Activated CD8-positive, alpha-beta memory T cell treated with anti-CD3 and anti-CD28 coated beads, Interleukin-2, amount 10 ng/mL, durations not matched to agents 7 days and 5 days (primary cell): ENCODE data around the gene CYP26B1. TPM values are rescaled to one million over a fixed set of nuclear protein-coding genes. Genes with fewer than 3 reads are reported as not detected.

Experiments
- ATAC-seq: fragments of 150-1000 bp; cut with Tn5 transposase; one replicate; pipeline ENCODE4 v1.10.0; 2021; ENCODE audit warnings: moderate library complexity
- CTCF ChIA-PET: fragments of 350-600 bp; sonication (Branson Sonifier 250); formaldehyde crosslinking; loops from one replicate; lab custom pipeline; 2021; ENCODE audit warnings: antibody characterized with exemption; lab: Charles Lee
- DNase-seq: peaks from one replicate; pipeline ENCODE4 v3.0.0-alpha.2; 2020
- H3K27ac Mint-ChIP-seq: one replicate; pipeline ENCODE4 v1.8.0; 2021; ENCODE audit warnings: mild to moderate bottlenecking, mixed read lengths
- H3K27me3 Mint-ChIP-seq: one replicate; pipeline ENCODE4 v1.8.0; 2021; ENCODE audit warnings: mixed read lengths
- H3K36me3 Mint-ChIP-seq: one replicate; pipeline ENCODE4 v1.8.0; 2021; ENCODE audit warnings: mild to moderate bottlenecking, mixed read lengths
- H3K4me1 Mint-ChIP-seq: one replicate; pipeline ENCODE4 v1.8.0; 2021; ENCODE audit warnings: mixed read lengths
- H3K4me3 Mint-ChIP-seq: one replicate; pipeline ENCODE4 v1.8.0; 2021; ENCODE audit warnings: mild to moderate bottlenecking, moderate library complexity, mixed read lengths
- H3K9me3 Mint-ChIP-seq: one replicate; pipeline ENCODE4 v1.8.0; 2022; ENCODE audit warnings: low read depth, mixed read lengths
- total RNA-seq, 2 experiments: library from RNA; stranded (reverse); gene quantifications; one replicate each; pipeline ENCODE4 v1.2.3, GENCODE V29; 2021

Gene CYP26B1
- total RNA-seq, 2 experiments from 2014 or later: not detected

DNA sequence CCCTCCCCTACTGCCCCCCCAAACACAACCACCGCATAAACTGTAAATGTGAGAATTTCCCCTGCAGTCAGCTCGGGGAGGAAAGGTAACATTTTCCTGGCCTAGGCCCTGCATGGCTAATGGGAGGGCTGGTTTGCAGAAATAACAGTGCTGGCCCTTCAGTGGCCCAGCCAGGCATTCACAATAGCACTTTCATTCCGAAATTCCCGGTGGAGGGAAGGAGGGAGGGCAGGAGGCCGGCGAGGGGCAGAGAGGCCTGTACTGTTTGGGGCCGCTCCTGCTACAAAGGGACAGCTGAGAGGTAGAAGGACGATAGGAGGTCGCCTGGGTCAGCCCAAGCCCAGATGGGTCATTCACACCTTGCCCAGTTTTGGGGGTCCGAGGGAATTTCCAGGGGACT, 11.3 kb downstream of the CYP26B1 start:
- H3K27me3 Mint-ChIP-seq: peaks cover 1% of the 10 kb centered on the region
- H3K9me3 Mint-ChIP-seq: no peaks in the 10 kb centered on the region
- no peak overlapping the region for H3K27ac Mint-ChIP-seq
- no peaks in the 10 kb centered on the region for H3K36me3 Mint-ChIP-seq
- H3K4me1 Mint-ChIP-seq: peaks cover 2% of the 10 kb centered on the region
- ATAC-seq (no peak), DNase-seq (no peak)
- no peak overlapping the region for H3K4me3 Mint-ChIP-seq
- CTCF ChIA-PET: no interaction called here

DNA sequence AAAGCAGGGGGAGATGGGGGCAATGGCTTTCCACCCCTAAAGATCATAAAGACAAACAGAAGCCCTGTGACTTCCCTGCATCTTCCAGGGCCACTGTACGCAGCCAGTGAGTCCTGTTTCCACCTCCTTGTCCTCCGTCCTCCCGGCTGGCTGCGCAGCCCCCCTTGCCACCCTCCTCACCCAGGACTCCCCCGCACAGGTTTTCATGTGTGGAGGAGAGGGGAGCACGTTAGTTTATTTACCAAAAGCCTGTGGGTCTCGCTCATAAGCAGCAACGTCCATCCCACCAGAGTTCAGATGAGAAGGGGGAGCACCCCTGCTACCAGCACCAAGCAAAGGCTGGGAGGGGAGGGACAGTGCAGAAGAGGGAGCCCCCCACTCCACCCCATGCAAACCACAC, 11.7 kb downstream of the CYP26B1 start:
- Mint-ChIP-seq H3K27me3 (no peaks in the 10 kb centered on the region), H3K4me1 (peaks cover 2% of the 10 kb centered on the region), H3K27ac (no peak overlapping the region), H3K36me3 (no peaks in the 10 kb centered on the region), H3K9me3 (no peaks in the 10 kb centered on the region), H3K4me3 (no peak overlapping the region)
- DNase-seq: no peak
- no peak for ATAC-seq
- CTCF ChIA-PET: no interaction called here

DNA sequence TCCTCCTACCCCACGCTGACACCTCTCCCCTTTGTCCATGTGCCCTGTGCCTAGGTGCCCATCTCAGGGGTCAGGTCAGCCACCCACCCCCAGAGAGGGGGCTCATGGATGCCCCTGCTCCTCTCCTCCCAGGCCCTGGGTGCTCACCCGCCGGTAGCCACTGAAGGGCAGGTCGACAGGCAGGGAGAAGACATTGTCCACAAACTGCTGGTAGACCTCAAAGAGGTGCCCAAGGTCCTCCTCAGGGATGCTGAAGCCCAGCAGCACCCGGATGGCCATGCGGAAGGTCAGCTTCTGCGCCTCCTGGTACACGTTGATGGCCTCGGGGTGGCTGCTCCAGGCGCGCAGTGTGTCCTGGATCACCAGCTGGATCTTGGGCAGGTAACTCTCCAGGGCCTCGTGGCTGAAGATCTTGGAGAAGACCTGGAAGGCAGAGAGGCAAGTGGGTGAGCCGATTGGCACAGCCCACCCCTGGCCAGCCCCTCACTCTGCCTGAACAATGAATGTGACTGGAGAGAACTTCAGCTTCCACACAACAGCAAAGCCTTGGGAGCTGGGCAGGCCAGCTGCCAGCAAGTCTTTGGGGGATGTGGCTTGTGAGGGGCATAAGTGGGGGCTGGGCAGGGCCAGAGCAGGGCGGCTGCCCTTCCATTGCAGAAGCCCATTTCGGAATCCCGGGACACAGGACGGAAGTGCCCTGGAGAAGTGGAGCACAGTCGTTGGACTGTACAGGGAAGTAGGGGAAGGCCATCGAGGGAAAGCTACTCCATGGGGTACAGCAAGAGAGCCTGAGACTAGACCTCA, 12.5 kb downstream of the CYP26B1 start:
- peaks cover 2% of the 10 kb centered on the region for H3K4me1 Mint-ChIP-seq
- CTCF ChIA-PET: no interaction called here
- peaks cover 3% of the 10 kb centered on the region for H3K27me3 Mint-ChIP-seq
- ATAC-seq (no peak), DNase-seq (no peak)
- no peak overlapping the region for H3K4me3 Mint-ChIP-seq
- no peaks in the 10 kb centered on the region for H3K36me3 Mint-ChIP-seq
- no peak overlapping the region for H3K27ac Mint-ChIP-seq
- H3K9me3 Mint-ChIP-seq: no peaks in the 10 kb centered on the region

DNA sequence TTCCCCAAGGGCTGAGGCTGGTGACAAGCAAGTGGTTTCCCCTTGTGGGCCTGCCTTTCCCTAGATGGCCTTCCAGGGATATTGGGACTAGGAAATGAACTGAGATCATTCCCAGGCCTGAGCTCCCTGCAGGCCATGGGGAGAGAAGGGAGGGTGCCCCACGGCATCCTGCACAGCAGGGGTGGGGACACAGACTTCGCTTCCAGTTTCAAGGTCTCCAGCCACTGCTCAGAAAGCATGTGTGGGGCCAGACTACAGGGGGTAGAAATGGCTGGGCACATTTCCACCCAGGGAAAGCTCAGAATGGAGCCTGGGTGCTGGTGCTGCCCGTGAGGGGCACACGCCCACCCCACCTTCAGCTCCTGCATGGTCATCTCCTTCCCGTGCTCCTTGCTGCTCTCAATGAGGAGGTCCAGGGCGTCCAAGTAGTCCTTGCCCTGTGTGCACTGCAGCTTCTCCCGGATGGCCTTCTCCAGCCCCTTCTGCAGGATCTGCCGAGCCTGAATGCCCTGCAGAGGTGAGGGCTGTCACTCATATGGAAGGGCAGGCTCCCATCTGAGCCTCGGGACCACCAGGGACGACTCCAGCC, 13.2 kb downstream of the CYP26B1 start:
- peaks cover 3% of the 10 kb centered on the region for H3K27me3 Mint-ChIP-seq
- H3K4me3 Mint-ChIP-seq: no peak overlapping the region
- H3K36me3 Mint-ChIP-seq: no peaks in the 10 kb centered on the region
- H3K27ac Mint-ChIP-seq: no peak overlapping the region
- H3K9me3 Mint-ChIP-seq: no peaks in the 10 kb centered on the region
- ATAC-seq: no peak
- H3K4me1 Mint-ChIP-seq: peaks cover 2% of the 10 kb centered on the region
- CTCF ChIA-PET: no interaction called here
- no peak for DNase-seq

DNA sequence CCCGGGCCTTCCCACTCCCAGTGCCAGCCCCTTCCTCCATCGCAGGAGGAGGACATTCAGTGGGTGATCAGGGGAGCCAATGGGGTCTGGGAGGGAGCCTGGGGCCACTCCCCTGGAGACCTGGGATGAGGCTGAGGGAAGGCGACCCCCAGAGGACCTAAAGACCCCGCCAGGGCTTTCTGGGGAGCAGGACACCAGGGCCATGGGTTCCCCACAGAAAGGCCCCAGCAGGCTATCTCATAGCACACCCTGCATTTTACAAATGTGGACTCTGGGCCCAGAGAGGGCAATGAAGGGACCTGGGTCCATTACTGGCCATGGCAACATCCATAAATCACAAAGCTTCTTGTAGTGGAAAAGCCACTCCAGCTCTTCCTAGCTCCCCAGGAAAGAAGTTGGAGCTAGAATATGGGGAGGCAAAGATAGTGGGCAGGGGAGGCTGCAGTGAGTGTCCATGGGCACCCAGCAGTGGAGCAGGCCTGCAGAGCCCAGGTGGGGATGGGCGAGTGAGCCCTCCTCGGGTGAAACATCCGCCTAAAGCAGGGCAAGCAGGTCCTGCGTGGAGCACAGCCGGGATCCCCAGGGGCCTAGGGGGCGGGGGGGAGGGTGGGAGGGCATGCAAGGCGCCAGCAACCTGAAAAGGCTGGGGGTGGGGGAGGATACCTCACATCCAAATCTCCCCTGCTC, 13.8 kb downstream of the CYP26B1 start:
- DNase-seq (no peak), ATAC-seq (no peak)
- peaks cover 2% of the 10 kb centered on the region for H3K4me1 Mint-ChIP-seq
- H3K27me3 Mint-ChIP-seq: peaks cover 3% of the 10 kb centered on the region
- no peaks in the 10 kb centered on the region for H3K9me3 Mint-ChIP-seq
- H3K4me3 Mint-ChIP-seq: no peak overlapping the region
- no peaks in the 10 kb centered on the region for H3K36me3 Mint-ChIP-seq
- H3K27ac Mint-ChIP-seq: no peak overlapping the region
- CTCF ChIA-PET: interaction anchor here (1.1 kb wide), 1 partner anchor 16 kb away, joined by 3 read pairs; no protein-coding TSS in a partner anchor

DNA sequence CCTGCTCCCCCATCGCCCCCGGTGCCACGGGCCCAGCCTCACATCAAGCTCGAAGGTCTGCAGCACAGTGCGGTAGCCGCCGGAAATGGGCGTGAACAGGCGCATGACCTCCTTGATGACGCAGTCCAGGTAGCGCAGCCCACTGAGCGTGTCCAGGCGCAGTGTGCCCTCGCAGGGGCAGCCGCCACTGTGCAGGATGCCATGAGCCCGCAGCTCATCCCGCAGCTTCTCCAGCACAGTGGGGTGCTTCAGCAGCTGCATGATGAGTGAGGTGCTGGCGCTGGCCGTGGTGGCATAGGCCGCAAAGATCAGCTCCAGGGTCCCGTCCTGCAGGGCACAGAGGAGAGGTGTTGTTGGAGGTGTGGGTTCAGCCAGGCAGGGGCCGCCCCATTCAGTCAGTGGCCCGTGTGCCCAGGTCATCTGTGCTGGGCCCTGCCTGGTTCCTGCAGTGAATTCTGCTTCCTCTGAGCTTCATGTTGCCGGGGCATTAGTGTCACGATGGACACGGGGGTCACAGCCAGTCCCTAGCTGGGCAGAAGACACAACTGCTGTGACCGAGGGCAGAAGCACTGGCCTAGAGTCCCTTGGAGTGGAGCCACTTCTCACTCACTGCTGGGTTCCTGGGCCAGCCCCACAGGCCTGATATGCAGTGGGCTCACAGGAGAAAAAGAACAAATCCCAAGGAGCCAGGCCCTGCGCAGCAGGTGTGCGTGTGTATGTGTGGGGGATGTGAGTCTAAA, 14.5 kb downstream of the CYP26B1 start:
- no peak overlapping the region for H3K4me3 Mint-ChIP-seq
- DNase-seq (no peak), ATAC-seq (no peak)
- no peaks in the 10 kb centered on the region for H3K9me3 Mint-ChIP-seq
- CTCF ChIA-PET: interaction anchor here (1.1 kb wide), 1 partner anchor 17 kb away, joined by 3 read pairs; no protein-coding TSS in a partner anchor
- peaks cover 3% of the 10 kb centered on the region for H3K27me3 Mint-ChIP-seq
- peaks cover 2% of the 10 kb centered on the region for H3K4me1 Mint-ChIP-seq
- H3K27ac Mint-ChIP-seq: no peak overlapping the region
- no peaks in the 10 kb centered on the region for H3K36me3 Mint-ChIP-seq

DNA sequence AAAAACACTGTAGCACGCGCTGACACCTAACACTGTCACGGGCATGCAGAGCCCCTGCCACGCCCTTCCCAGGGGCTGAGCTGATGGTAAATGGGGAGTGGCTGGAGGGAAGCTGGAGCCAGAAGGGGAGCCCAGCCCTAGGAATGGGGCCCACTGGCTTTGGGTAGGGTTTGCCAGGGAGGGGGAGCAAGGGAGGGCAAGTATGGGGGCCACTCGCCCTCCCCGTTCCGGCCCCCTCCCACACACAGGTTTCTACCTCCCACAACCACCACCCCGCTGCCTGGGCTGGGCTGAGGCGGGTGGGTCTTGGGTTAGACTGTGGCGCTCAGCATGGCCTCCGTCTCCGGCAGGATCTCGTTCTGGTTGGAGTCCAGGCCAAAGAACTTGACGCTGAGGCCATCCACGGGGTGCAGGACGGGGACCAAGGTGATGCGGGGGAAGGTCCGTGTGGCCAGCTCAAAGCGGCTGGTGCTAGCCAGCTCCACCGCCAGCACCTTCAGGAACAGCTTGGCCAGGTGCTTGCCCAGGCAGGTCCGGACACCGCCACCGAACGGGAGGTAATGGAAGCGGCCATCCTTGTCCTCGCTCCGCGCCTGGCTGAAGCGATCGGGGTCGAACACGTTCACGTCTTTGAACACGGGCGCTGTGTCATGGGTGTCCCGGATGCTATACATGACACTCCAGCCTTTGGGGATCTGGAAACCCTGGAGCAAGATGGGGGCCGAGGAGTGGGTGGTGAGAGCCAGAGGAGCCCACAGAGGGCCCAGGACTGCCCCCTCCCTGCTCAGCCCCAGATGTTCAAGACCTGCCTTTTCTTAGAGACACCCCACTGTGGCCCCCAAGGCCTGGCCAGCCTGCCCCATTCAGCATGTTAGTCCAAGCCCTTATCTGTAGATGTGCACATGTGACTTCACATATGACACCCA, 15.5 kb downstream of the CYP26B1 start:
- Mint-ChIP-seq H3K27ac (no peak overlapping the region), H3K4me3 (no peak overlapping the region), H3K9me3 (no peaks in the 10 kb centered on the region), H3K36me3 (no peaks in the 10 kb centered on the region), H3K27me3 (peaks cover 3% of the 10 kb centered on the region), H3K4me1 (no peaks in the 10 kb centered on the region)
- ATAC-seq: no peak
- CTCF ChIA-PET: interaction anchor here (1.1 kb wide), 1 partner anchor 18 kb away, joined by 3 read pairs; no protein-coding TSS in a partner anchor
- DNase-seq: no peak

DNA sequence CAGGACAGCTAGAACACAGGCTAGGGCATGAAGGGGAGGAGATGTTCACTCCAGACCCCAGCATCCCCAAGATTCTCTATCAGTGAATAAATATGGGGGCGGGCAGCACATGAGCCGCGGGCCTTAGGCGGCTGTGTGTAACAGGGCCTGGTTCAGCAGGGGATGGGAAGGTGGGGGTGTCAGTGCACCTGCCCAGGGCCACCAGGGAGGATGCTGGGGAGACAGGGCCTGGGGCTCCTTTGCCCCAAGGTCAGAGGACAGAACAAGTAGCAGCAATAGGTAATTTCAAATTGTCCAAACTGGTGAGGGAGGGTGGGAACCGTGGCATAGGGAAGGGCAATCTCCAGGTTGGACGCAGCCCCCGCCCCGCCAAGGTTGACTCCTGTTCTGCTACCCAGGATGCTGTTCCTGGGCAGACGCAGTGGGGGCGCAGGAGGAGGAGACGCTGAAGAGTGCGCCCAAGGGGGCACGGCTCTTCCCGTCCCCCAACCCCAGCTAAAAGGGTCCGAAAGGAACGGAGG, 16.2 kb downstream of the CYP26B1 start:
- no peaks in the 10 kb centered on the region for H3K4me1 Mint-ChIP-seq
- CTCF ChIA-PET: no interaction called here
- H3K27ac Mint-ChIP-seq: no peak overlapping the region
- H3K36me3 Mint-ChIP-seq: no peaks in the 10 kb centered on the region
- H3K9me3 Mint-ChIP-seq: no peaks in the 10 kb centered on the region
- ATAC-seq (no peak), DNase-seq (no peak)
- H3K27me3 Mint-ChIP-seq: peaks cover 3% of the 10 kb centered on the region
- no peak overlapping the region for H3K4me3 Mint-ChIP-seq

DNA sequence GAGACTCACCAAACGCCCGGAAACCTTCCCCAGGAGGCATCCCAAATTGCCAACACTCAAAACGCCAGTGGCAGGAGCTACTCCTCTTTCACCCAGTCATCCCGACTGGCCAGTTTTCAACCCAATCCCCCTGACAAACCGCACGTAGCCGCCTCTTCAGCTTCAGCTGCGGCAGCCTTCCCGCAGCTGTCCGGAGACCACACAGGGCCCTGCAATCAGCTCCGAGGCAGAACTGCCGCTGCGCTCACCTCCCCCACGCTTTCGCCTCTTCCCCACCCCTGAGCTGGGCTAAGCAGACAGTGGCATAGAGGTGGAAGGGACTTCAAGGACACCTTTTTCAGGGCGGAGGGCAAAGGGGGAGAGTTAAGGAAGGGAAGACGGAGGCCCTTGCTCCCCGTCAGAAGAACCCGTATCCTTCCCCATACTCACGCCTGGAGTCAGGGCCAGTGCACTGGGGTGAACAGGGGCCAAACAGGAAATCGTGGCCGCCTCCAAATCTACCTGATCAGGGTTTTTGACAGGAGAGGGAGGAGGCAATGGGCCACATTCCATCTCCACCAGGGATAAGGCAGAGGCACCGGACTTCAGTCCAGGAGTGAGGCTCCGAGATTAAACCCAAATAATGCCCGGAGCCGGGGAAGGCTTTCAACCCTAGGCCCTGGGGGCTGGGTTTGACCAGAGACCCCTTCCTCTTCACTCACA, 16.9 kb downstream of the CYP26B1 start:
- Mint-ChIP-seq H3K4me1 (no peaks in the 10 kb centered on the region), H3K27me3 (peaks cover 3% of the 10 kb centered on the region), H3K36me3 (no peaks in the 10 kb centered on the region), H3K27ac (no peak overlapping the region), H3K4me3 (no peak overlapping the region), H3K9me3 (no peaks in the 10 kb centered on the region)
- ATAC-seq: no peak
- CTCF ChIA-PET: no interaction called here
- no peak for DNase-seq

DNA sequence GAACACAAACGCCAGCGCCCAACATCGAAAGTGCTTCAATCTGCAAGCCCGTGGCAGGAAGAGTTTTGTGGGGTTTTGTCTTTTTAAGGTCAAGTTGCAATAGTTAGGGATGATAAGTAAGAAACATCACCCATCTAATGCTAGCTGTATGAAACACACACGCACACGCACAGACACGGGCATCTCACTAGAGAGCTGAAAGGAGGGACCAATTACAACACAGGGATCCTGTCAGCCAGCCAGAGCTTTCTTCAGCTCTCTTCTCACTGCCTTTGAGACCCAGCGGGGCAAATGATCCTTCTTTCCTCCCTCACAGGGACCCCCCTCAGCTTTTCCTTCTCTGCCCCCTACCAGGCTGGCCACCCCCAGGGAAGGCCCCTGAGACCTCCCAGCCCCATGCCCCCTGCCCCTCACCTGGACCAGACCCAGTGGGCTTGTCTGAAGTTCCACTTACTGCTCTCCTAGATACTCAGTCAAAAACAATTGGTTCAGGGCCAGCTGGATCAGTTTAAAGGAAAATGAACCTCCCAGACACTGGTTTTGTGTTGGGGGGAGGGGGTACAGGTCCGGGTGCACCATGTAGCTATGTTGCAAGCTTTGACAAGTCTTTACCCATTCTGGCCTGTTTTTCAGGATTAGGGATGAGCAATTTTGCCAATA, 17.9 kb downstream of the CYP26B1 start:
- CTCF ChIA-PET: no interaction called here
- no peak for ATAC-seq
- Mint-ChIP-seq H3K9me3 (no peaks in the 10 kb centered on the region), H3K36me3 (no peaks in the 10 kb centered on the region), H3K4me3 (no peak overlapping the region), H3K27me3 (peaks cover 3% of the 10 kb centered on the region), H3K27ac (no peak overlapping the region), H3K4me1 (no peaks in the 10 kb centered on the region)
- no peak for DNase-seq

DNA sequence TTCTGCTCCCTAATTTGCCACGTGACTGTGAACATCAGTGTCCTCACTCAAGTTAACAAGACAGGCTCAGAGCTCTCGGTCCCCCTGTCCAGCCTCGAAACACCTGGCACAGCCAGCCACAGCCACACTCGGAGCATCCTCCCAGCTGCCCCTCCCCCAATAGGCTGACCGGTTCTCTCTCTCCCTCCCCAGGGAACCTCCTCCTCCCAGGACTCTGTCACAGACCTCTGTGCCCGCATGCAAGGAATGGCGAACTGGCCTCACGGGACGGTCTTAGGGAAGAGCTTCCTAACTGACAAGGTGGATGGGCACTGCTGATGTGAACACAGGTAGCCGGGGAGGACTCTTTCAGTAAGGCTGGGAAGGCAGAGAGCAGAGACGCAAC, 18.8 kb downstream of the CYP26B1 start:
- no peaks in the 10 kb centered on the region for H3K36me3 Mint-ChIP-seq
- H3K27me3 Mint-ChIP-seq: peaks cover 5% of the 10 kb centered on the region
- no peak overlapping the region for H3K4me3 Mint-ChIP-seq
- CTCF ChIA-PET: no interaction called here
- H3K4me1 Mint-ChIP-seq: no peaks in the 10 kb centered on the region
- DNase-seq (no peak), ATAC-seq (no peak)
- no peak overlapping the region for H3K27ac Mint-ChIP-seq
- H3K9me3 Mint-ChIP-seq: no peaks in the 10 kb centered on the region
